ENCODE data around the gene SLC43A2.

DNA sequence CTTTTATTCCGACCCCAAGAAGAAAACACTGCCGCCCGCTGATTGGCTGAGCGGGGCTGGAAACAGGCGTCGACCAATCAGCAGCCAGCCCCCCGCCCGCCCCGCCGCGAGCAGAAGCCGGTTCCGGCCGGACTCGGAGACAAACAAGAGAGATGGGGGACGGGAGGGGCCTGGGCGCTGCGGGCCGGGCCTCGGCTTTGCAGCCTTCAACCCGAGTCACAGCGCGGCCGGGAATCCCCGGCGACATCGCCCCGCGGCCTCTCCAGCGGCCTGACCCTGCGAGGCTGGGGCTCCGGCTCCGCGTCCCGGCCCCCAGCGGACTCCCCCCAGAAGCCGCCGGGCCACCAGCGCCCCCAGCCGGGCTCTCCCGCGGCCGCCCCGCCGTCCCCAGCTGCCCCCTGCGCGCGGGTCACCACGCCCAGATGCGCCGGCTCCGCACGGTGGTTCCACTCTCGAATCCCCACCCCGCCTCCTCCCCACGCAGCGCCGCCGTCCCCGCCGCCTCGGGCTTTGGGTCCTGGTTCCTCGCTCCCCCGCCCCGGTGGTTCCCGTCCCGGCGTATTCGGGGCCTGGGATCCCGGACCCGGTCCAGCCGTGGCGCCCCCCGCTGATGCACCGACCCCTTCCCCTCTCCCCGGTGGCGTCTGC lies 346 bp upstream of the SLC43A2 start:
- TF ChIP-seq, protein P1, sequence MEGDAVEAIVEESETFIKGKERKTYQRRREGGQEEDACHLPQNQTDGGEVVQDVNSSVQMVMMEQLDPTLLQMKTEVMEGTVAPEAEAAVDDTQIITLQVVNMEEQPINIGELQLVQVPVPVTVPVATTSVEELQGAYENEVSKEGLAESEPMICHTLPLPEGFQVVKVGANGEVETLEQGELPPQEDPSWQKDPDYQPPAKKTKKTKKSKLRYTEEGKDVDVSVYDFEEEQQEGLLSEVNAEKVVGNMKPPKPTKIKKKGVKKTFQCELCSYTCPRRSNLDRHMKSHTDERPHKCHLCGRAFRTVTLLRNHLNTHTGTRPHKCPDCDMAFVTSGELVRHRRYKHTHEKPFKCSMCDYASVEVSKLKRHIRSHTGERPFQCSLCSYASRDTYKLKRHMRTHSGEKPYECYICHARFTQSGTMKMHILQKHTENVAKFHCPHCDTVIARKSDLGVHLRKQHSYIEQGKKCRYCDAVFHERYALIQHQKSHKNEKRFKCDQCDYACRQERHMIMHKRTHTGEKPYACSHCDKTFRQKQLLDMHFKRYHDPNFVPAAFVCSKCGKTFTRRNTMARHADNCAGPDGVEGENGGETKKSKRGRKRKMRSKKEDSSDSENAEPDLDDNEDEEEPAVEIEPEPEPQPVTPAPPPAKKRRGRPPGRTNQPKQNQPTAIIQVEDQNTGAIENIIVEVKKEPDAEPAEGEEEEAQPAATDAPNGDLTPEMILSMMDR (IDR thresholded peaks at IDR 0.05) = peak; percentile 37 to 82 (median 64)
- peak; percentile 7 to 51 for TF ChIP-seq POLR2AphosphoS5 (IDR thresholded peaks at IDR 0.05)

Data from upper lobe of left lung (tissue), 4 donors.